Coronary artery (tissue), 2 donors: ENCODE data around the gene SPINT2.
A peak's percentile ranks its signal among the peaks of the same experiment; 100 is the strongest.

Experiments
- DNase-seq: peaks from one replicate; pipeline ENCODE4 v3.0.0-alpha.2; 2017; ENCODE audit warnings: low spot score
- H3K27ac ChIP-seq, 2 donors: fragments of 200-600 bp; sonication (generic); one replicate each; pipeline ENCODE4 v1.5.1; 2016 to 2019
- H3K4me3 ChIP-seq: fragments of 200-600 bp; sonication (generic); 2 replicates; pipeline ENCODE4 v1.5.1; 2016; ENCODE audit warnings: mild to moderate bottlenecking, moderate library complexity
- CTCF ChIP-seq: fragments of 200-600 bp; sonication (generic); IDR thresholded peaks from one replicate; pipeline ENCODE4 v1.5.1; 2019; ENCODE audit warnings: antibody characterized with exemption

Gene SPINT2

DNA sequence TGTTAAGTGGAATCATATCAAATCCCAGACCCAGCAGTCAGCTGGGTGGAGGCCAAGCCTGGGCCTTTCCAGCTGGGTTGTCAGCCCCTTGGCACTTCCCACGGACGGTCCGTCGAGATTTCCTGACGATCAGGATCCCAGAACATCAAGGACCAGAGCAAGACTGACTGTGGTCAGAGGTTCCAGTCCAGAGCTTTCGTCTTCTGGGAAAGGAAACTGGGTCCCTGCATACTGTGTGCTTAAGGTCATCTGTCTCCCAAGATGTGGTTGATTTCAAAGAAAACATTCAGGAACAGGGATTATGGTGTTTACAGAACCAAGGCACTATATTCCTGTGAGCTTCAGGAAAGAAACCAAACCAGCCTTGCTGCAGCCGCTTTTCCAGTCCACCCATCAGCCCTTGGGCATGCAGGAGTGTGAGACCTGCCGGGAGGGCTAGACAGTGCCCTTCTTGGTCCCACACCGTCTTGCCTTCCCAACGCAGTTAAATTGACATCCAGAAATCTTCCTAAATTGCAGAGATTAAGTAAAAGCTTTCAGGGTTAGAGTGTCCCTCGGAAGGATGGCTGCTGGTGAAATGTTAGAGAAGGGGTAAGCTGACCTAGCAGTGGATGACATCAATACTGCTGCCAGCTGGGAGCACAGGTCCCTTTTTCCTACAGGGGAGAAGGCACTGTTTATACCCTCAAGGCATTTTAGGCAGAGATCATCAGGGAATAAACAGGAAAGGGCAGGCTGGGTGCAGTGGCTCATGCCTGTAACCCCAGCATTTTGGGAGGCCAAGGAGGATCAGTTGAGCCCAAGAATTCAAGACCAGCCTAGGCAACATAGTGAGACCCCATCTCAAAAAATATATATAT is 34.7 kb downstream of the SPINT2 start:
- Histone ChIP-seq H3K27ac (peak overlapping the region; percentile 42 to 66), H3K4me3 (no peak overlapping the region)
- DNase-seq = no peak
- TF ChIP-seq CTCF = no peak

DNA sequence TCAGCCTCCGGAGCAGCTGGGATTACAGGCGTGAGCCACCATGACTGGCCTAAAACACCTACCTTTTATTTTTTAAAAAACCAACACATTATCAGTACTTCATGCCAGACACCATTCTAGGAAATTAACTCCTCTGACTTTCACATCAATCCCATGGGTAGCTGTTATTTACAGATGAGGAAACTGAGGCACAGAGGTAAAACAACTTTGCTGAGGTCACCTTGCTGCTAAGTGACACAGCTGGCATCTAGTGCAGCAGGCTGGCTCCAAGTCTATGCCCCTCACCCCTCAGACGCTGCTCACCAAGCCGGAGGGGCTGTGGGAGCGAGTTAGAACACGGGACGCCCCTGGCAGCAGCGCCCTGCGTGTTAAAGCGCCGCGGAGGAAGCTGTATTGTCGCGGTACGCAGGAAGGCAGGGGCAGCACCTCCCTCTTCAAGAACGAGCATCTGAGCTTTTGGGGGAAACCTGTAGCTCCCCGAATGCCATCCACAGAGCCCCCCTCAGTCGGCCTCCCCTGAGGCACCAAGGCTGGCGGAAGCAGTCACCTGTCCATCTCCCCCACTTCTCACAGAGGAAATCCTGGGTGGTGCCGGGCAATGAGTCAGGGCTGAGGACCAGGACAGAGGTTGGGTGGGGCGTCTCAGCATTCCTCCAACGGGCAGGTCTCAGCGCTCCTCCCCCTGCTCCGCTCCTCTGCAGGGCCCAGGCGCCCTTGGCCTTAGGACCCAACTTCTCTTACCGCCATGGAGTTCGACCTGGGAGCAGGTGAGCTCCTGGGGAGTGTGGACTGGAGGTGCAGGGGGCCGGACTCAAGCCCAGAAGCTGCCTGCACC is 39.4 kb downstream of the SPINT2 start, which contains the start of gene C19orf33:
Gene C19orf33, plus strand, starts transcription at position 735 of the 835 bp plus-strand sequence. Its CDS starts 11 bp downstream, at position 746.
- Histone ChIP-seq H3K27ac (no peak within 1 kb of the TSS), H3K4me3 (no peak within 1 kb of the TSS)
- TF ChIP-seq CTCF = no peak
- no peak for DNase-seq

- TF ChIP-seq CTCF = no peak
- Histone ChIP-seq H3K27ac (no peak overlapping the region), H3K4me3 (no peak overlapping the region)
- no peak for DNase-seq
Measured at GRCh38 chr19:38304352-38304865, 40.0 kb downstream of the SPINT2 start.

DNA sequence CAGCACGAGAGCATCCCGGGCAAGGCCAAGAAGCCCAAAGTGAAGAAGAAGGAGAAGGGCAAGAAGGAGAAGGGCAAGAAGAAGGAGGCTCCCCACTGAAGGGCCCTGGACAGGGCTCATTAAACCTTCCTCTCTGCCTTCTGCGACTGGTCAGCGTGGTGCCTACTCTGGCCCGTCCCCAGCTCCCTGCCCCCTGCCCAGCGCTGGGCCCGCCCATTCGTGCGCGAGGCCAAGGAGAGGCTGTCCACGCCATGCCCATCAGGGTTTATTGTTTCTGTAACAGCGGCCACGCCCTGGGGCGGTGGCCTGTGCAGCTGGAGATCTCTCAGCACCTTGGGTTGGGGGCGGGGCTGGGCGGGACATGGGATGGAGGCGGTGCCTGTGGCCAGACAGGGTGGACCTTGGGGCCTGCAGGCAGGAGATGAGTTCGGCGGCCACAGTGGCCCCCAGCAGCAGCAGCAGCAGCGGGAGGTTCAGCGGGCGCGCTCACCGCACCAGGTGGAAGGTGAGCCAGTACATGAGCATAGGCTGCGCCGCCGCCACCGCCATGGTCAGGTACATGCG is 40.6 kb downstream of the SPINT2 start:
- Histone ChIP-seq H3K27ac (no peak overlapping the region), H3K4me3 (no peak overlapping the region)
- no peak for TF ChIP-seq CTCF
- DNase-seq = no peak

DNA sequence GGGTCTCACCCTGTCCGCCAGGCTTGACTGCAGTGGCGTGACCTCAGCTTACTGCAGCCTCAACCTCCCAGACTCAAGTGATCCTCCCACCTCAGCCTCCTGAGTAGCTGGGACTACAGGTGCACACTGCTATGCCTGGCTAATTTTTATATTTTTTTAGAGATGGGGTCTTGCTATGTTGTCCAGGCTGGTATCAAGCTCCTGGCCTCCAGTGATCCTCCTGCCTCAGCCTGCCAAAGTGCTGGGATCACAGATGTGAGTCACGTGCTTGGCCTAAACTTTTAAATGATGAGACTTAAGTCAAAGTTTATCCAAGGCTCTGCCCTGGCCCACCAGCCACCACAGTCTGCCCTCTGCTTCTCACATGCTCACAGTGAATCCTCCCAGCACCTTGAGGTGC is 41.9 kb downstream of the SPINT2 start:
- TF ChIP-seq CTCF = no peak
- no peak overlapping the region for H3K4me3 ChIP-seq
- DNase-seq = no peak
- no peak overlapping the region for H3K27ac ChIP-seq

- DNase-seq = no peak
- H3K4me3 ChIP-seq = no peak overlapping the region
- no peak for TF ChIP-seq CTCF
- no peak overlapping the region for H3K27ac ChIP-seq
Measured at GRCh38 chr19:38307076-38307475, 42.7 kb downstream of the SPINT2 start.
